NCI-H446 (cell line): ENCODE results near the gene MAMLD1.
"Not testable (repeated sequence)": the region's sequence is repeated elsewhere in the genome, so short reads cannot be mapped to it uniquely, and the experiment has no call there.

ENCODE experiments used
- DNase-seq, 2 experiments: peaks; one replicate each; lab custom pipeline; 2025; lab: John Stamatoyannopoulos, UW

The MAMLD1 gene

GRCh38 chrX:150362599-150363481 lies at the start of gene MAMLD1:
Gene MAMLD1 (plus strand): TSS chrX:150363317. CDS start chrX:150445517, 82,200 bp downstream.
- DNase-seq: peak in 1 of 2 experiments; percentile 33

GRCh38 chrX:150313514-150313913 lies 49.6 kb upstream of the MAMLD1 start:
- no peak for DNase-seq

- DNase-seq: no peak
Observed at GRCh38 chrX:150314186-150314585, 48.9 kb upstream of the MAMLD1 start.

GRCh38 chrX:150316564-150316963 lies 46.6 kb upstream of the MAMLD1 start:
- no peak for DNase-seq

GRCh38 chrX:150323020-150323419 lies 40.1 kb upstream of the MAMLD1 start:
- DNase-seq: no peak

GRCh38 chrX:150324035-150324728 lies 38.9 kb upstream of the MAMLD1 start:
- DNase-seq: no peak

GRCh38 chrX:150324919-150325318 lies 38.2 kb upstream of the MAMLD1 start:
- DNase-seq: no peak

- no peak for DNase-seq
Observed at GRCh38 chrX:150326541-150327247, 36.4 kb upstream of the MAMLD1 start.

GRCh38 chrX:150329282-150329681 lies 33.8 kb upstream of the MAMLD1 start:
- DNase-seq: no peak

- DNase-seq: no peak
Observed at GRCh38 chrX:150329868-150330267, 33.2 kb upstream of the MAMLD1 start.

GRCh38 chrX:150332023-150332422 lies 31.1 kb upstream of the MAMLD1 start:
- DNase-seq: no peak

- no peak for DNase-seq
Observed at GRCh38 chrX:150334100-150334499, 29.0 kb upstream of the MAMLD1 start.

GRCh38 chrX:150334981-150335380 lies 28.1 kb upstream of the MAMLD1 start:
- no peak for DNase-seq

- no peak for DNase-seq
Observed at GRCh38 chrX:150337026-150337425, 26.1 kb upstream of the MAMLD1 start.

GRCh38 chrX:150337536-150337935 lies 25.6 kb upstream of the MAMLD1 start:
- no peak for DNase-seq

GRCh38 chrX:150338615-150339014 lies 24.5 kb upstream of the MAMLD1 start:
- no peak for DNase-seq

GRCh38 chrX:150339736-150340135 lies 23.4 kb upstream of the MAMLD1 start:
- no peak for DNase-seq

GRCh38 chrX:150340326-150340725 lies 22.8 kb upstream of the MAMLD1 start:
- not testable (repeated sequence) for DNase-seq

- DNase-seq: no peak
Observed at GRCh38 chrX:150347471-150347870, 15.6 kb upstream of the MAMLD1 start.

- DNase-seq: no peak
Observed at GRCh38 chrX:150348365-150348764, 14.8 kb upstream of the MAMLD1 start.

- DNase-seq: no peak
Observed at GRCh38 chrX:150352114-150352513, 11.0 kb upstream of the MAMLD1 start.

- DNase-seq: no peak
Observed at GRCh38 chrX:150352581-150352980, 10.5 kb upstream of the MAMLD1 start.

- DNase-seq: no peak
Observed at GRCh38 chrX:150355913-150356312, 7.2 kb upstream of the MAMLD1 start.
